Measurements from ENCODE around the gene KLHL3. TPM values are rescaled to one million over a fixed set of nuclear protein-coding genes. Genes with fewer than 3 reads are reported as not detected.

KLHL3 gene
- total RNA-seq, 1 experiment from 2014 or later = 0.58 TPM

DNA sequence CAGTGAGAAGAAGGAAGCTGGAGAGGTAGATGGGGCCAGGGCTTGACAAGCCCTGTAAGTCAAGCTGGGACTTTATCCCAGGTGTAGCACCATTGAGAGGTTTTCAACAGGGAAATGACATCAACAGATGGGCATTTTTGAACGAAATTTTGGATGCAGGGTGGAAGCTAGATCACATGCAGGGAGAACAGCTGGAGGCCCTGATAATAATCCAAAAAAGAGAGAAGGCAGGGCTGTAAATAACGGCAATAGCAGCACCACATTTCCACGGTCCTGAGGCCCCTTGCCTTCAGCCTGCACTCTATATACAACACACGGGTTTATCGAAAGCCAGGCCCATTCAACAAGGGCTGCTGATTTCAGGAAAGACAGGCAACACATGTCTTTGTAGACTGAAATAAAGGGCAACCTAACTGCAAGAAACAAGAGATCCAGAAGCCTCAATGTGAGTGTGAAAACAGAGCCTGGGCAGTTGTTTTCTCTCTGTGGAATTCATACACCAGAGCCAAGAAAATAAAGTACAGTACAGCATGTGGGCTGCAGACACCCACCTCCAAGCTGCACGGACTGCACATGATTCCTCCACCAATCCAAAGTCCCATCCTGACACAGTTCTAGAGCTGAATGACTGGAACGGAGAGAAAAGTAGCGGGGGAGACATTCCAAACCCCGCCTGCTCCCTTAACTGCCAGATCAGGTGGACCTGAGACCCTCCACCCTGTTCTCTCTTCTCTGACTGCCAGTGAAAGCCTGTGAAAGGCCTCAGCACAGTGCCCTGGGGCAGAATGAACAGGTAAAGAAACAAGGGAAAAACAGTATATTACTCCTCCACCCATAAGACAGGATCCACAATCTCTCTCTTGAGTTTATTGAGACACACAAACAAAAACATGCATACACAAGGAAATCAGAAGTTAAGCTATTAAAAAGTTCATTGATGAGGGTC lies 36.3 kb downstream of the KLHL3 start:
- ChIA-PET POLR2A (ENCODE audit: low non-redundant PET) (no interaction called here), CTCF (no interaction called here)
- Histone ChIP-seq H3K4me1 (ENCODE audit: insufficient read depth, low read length, poor library complexity, severe bottlenecking) (no peaks in the 10 kb centered on the region), H3K4me3 (ENCODE audit: low read depth, low read length, poor library complexity, severe bottlenecking) (no peak overlapping the region), H3K27ac (ENCODE audit: low read depth, low read length, poor library complexity, severe bottlenecking) (no peak overlapping the region), H3K9me3 (ENCODE audit: low read depth, low read length, poor library complexity, severe bottlenecking) (no peaks in the 10 kb centered on the region), H3K36me3 (ENCODE audit: insufficient read depth, low read length, poor library complexity, severe bottlenecking) (no peaks in the 10 kb centered on the region), H3K27me3 (replicated peaks; ENCODE audit: insufficient read depth, low read depth, low read length, poor library complexity) (no peaks in the 10 kb centered on the region)
- BruUV-seq (replicated peaks) = no TSS peak
- intact Hi-C loops (cut with micrococcal nuclease; ENCODE audit: unreplicated experiment) = no loop called here
- TF ChIP-seq, protein P1, sequence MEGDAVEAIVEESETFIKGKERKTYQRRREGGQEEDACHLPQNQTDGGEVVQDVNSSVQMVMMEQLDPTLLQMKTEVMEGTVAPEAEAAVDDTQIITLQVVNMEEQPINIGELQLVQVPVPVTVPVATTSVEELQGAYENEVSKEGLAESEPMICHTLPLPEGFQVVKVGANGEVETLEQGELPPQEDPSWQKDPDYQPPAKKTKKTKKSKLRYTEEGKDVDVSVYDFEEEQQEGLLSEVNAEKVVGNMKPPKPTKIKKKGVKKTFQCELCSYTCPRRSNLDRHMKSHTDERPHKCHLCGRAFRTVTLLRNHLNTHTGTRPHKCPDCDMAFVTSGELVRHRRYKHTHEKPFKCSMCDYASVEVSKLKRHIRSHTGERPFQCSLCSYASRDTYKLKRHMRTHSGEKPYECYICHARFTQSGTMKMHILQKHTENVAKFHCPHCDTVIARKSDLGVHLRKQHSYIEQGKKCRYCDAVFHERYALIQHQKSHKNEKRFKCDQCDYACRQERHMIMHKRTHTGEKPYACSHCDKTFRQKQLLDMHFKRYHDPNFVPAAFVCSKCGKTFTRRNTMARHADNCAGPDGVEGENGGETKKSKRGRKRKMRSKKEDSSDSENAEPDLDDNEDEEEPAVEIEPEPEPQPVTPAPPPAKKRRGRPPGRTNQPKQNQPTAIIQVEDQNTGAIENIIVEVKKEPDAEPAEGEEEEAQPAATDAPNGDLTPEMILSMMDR (conservative IDR thresholded peaks at IDR 0.05; ENCODE audit: low read depth, low read length) = no peak
- TF ChIP-seq EZH2 (IDR thresholded peaks at IDR 0.05; ENCODE audit: borderline replicate concordance, low read depth, low read length, poor library complexity, severe bottlenecking) = no peak
- no peak for DNase-seq (ENCODE audit: low spot score)

DNA sequence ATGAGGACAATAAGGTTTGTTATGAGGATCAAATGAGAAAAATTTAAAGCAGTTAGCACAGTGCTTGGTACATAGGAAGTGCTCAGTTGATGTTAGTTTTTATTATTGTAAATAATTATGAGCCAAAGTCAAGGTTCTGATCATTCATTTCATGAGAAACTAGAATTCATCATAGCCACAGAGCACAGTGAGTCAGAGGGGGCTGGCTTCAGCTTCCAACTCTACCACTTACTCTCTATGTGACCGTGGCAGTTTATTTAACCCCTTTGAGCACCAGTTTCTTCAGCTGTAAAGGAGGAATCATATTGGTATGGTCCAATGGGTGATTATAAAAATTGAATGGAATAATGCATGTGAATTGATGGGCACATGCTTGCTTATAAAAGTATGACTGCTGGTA lies 39.4 kb downstream of the KLHL3 start:
- intact Hi-C loops (cut with micrococcal nuclease; ENCODE audit: unreplicated experiment) = no loop called here
- no TSS peak for BruUV-seq (replicated peaks)
- POLR2A ChIA-PET (ENCODE audit: low non-redundant PET) = no interaction called here

DNA sequence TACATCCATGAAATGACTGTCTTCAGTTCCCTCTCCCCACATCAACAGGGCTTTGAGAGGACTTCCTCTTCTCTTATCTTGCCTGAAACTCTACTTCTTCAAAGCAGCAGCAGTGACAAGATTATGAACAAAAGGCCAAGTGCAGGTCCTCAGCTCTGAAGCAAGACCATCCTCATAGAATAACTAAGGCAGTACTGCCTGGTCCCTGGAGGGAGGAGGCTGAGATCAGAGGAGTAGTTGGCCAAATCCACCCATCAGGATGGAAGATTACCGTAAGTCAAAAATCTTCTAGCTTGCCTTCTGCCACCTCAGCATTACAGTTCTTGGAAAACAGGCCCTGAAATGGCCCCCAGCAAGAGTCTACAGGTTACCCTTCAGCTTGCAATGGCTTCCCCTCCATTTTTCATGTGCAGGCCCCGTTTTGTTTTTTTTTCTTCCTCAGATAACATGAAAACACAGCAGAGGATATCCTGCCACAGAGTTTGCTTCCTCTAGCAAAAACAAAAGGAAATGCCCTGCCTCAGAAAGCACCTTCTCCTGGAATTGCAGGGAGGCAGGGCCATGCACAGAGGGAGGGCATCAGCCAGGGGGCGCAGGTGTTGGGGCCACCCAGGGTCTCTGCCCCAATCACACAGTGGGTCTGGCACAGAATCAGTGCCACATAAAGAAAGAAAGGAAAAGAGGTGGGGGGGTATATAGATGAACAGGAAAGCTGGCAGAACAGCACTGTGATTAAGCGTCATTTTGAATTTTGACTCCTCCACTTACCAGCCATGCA lies 40.0 kb downstream of the KLHL3 start:
- POLR2A ChIA-PET (ENCODE audit: low non-redundant PET) = no interaction called here

More for the DNA sequence above, 39.4 kb downstream of the KLHL3 start:
- no peaks in the 10 kb centered on the region for H3K9me3 ChIP-seq (ENCODE audit: low read depth, low read length, poor library complexity, severe bottlenecking)
- CTCF ChIA-PET = no interaction called here
- H3K27ac ChIP-seq (ENCODE audit: low read depth, low read length, poor library complexity, severe bottlenecking) = no peak overlapping the region
- H3K36me3 ChIP-seq (ENCODE audit: insufficient read depth, low read length, poor library complexity, severe bottlenecking) = no peaks in the 10 kb centered on the region
- TF ChIP-seq EZH2 (IDR thresholded peaks at IDR 0.05; ENCODE audit: borderline replicate concordance, low read depth, low read length, poor library complexity, severe bottlenecking) = no peak
- TF ChIP-seq, protein P1 (conservative IDR thresholded peaks at IDR 0.05; ENCODE audit: low read depth, low read length) = no peak
- no peaks in the 10 kb centered on the region for H3K27me3 ChIP-seq (replicated peaks; ENCODE audit: insufficient read depth, low read depth, low read length, poor library complexity)
- DNase-seq (ENCODE audit: low spot score) = no peak
- no peaks in the 10 kb centered on the region for H3K4me1 ChIP-seq (ENCODE audit: insufficient read depth, low read length, poor library complexity, severe bottlenecking)
- H3K4me3 ChIP-seq (ENCODE audit: low read depth, low read length, poor library complexity, severe bottlenecking) = no peak overlapping the region

More for the DNA sequence above, 40.0 kb downstream of the KLHL3 start:
- Histone ChIP-seq H3K4me3 (ENCODE audit: low read depth, low read length, poor library complexity, severe bottlenecking) (no peak overlapping the region), H3K36me3 (ENCODE audit: insufficient read depth, low read length, poor library complexity, severe bottlenecking) (no peaks in the 10 kb centered on the region), H3K27me3 (replicated peaks; ENCODE audit: insufficient read depth, low read depth, low read length, poor library complexity) (no peaks in the 10 kb centered on the region), H3K9me3 (ENCODE audit: low read depth, low read length, poor library complexity, severe bottlenecking) (no peaks in the 10 kb centered on the region), H3K4me1 (ENCODE audit: insufficient read depth, low read length, poor library complexity, severe bottlenecking) (no peaks in the 10 kb centered on the region), H3K27ac (ENCODE audit: low read depth, low read length, poor library complexity, severe bottlenecking) (no peak overlapping the region)
- intact Hi-C loops (cut with micrococcal nuclease; ENCODE audit: unreplicated experiment) = no loop called here
- no TSS peak for BruUV-seq (replicated peaks)
- CTCF ChIA-PET = no interaction called here
- DNase-seq (ENCODE audit: low spot score) = no peak
- TF ChIP-seq, protein P1 (conservative IDR thresholded peaks at IDR 0.05; ENCODE audit: low read depth, low read length) = 0 out of 2 replicates have a peak, but pooled peaks have one; percentile 19
- no peak for TF ChIP-seq EZH2 (IDR thresholded peaks at IDR 0.05; ENCODE audit: borderline replicate concordance, low read depth, low read length, poor library complexity, severe bottlenecking)

Measured in A673 (cell line).